DOHH2 (cell line): ENCODE measurements around the gene SF3B2.

ENCODE experiments used
- H3F3A ChIP-seq: fragments of 200-600 bp; sonication (generic), shearing (Covaris generic); 2 replicates; pipeline ENCODE4 v1.6.0; 2016; ENCODE audit warnings: antibody characterized with exemption, mild to moderate bottlenecking; ENCODE audit not compliant: control insufficient read depth, insufficient read depth
- H3K27ac ChIP-seq: fragments of 200-600 bp; sonication (generic); 2 replicates; pipeline ENCODE4 v1.5.1; 2014; ENCODE audit warnings: low read depth, mild to moderate bottlenecking, low read length, moderate library complexity
- H3K27me3 ChIP-seq: fragments of 200-600 bp; sonication (generic); 2 replicates; pipeline ENCODE4 v1.6.1; 2014; ENCODE audit warnings: mild to moderate bottlenecking, low read length, mixed read lengths; ENCODE audit not compliant: control insufficient read depth
- H3K36me3 ChIP-seq: fragments of 200-600 bp; sonication (generic); 2 replicates; pipeline ENCODE4 v1.6.1; 2014; ENCODE audit warnings: mild to moderate bottlenecking, low read length, moderate library complexity, mixed read lengths; ENCODE audit not compliant: control insufficient read depth
- H3K4me1 ChIP-seq: fragments of 200-600 bp; sonication (generic); 2 replicates; pipeline ENCODE4 v1.6.1; 2014; ENCODE audit warnings: mild to moderate bottlenecking, low read length, mixed read lengths; ENCODE audit not compliant: control insufficient read depth
- H3K4me2 ChIP-seq: fragments of 200-600 bp; sonication (generic); 2 replicates; pipeline ENCODE4 v1.6.0; 2014; ENCODE audit warnings: mild to moderate bottlenecking, low read length, moderate library complexity
- H3K4me3 ChIP-seq: fragments of 200-600 bp; sonication (generic); 2 replicates; pipeline ENCODE4 v1.5.1; 2014; ENCODE audit warnings: mild to moderate bottlenecking, low read length, mixed read lengths
- H3K79me2 ChIP-seq: fragments of 200-600 bp; sonication (generic); 2 replicates; pipeline ENCODE4 v1.6.1; 2014; ENCODE audit warnings: mild to moderate bottlenecking, low read length, mixed read lengths; ENCODE audit not compliant: control insufficient read depth
- H3K9me2 ChIP-seq: fragments of 200-600 bp; sonication (generic); replicated peaks from 2 replicates; pipeline ENCODE4 v1.6.1; 2014; ENCODE audit warnings: mild to moderate bottlenecking, low read length, mixed read lengths; ENCODE audit not compliant: control insufficient read depth
- H3K9me3 ChIP-seq: fragments of 200-600 bp; sonication (generic); 2 replicates; pipeline ENCODE4 v1.6.1; 2014; ENCODE audit warnings: antibody characterized with exemption, low read length, mixed read lengths; ENCODE audit not compliant: control insufficient read depth, insufficient read depth
- H4K20me1 ChIP-seq: fragments of 200-600 bp; sonication (generic); 2 replicates; pipeline ENCODE4 v1.6.0; 2014; ENCODE audit warnings: low read depth, mild to moderate bottlenecking, antibody characterized with exemption, low read length, moderate library complexity; ENCODE audit not compliant: control insufficient read depth, insufficient read depth
- CTCF ChIP-seq: fragments of 200-600 bp; sonication (generic); IDR thresholded peaks from one replicate; pipeline ENCODE4 v1.5.1; 2014; ENCODE audit warnings: antibody characterized with exemption, mild to moderate bottlenecking, low read depth, low read length; ENCODE audit not compliant: poor library complexity, severe bottlenecking
- EZH2phosphoT487 ChIP-seq: fragments of 200-600 bp; sonication (generic); IDR thresholded peaks from 2 replicates; pipeline ENCODE4 v1.6.1; 2017; ENCODE audit warnings: borderline replicate concordance, mild to moderate bottlenecking, antibody characterized with exemption, low read length, moderate library complexity, mixed read lengths

SF3B2 gene

GRCh38 chr11:66080055-66080817 lies 28.1 kb downstream of the SF3B2 start:
- Histone ChIP-seq H3K36me3 (peaks cover 39% of the 10 kb centered on the region), H3K79me2 (peaks cover 100% of the 10 kb centered on the region), H3K27ac (peak overlapping the region; percentile 94), H3F3A (peaks cover 20% of the 10 kb centered on the region), H3K4me3 (peak overlapping the region; percentile 66), H3K9me3 (no peaks in the 10 kb centered on the region), H3K9me2 (no peaks in the 10 kb centered on the region), H3K27me3 (no peaks in the 10 kb centered on the region), H3K4me2 (peak overlapping the region; percentile 90), H4K20me1 (no peaks in the 10 kb centered on the region), H3K4me1 (peaks cover 87% of the 10 kb centered on the region)
- TF ChIP-seq EZH2phosphoT487 (no peak), CTCF (no peak)

- no peaks in the 10 kb centered on the region for H4K20me1 ChIP-seq
- H3K9me2 ChIP-seq = no peaks in the 10 kb centered on the region
- peaks cover 35% of the 10 kb centered on the region for H3K36me3 ChIP-seq
- peak overlapping the region; percentile 94 for H3K27ac ChIP-seq
- H3K4me2 ChIP-seq = peak overlapping the region; percentile 90
- H3K79me2 ChIP-seq = peaks cover 98% of the 10 kb centered on the region
- TF ChIP-seq CTCF = no peak
- TF ChIP-seq EZH2phosphoT487 = no peak
- H3K27me3 ChIP-seq = no peaks in the 10 kb centered on the region
- H3K4me3 ChIP-seq = peak overlapping the region; percentile 66
- peaks cover 99% of the 10 kb centered on the region for H3K4me1 ChIP-seq
- H3F3A ChIP-seq = peaks cover 26% of the 10 kb centered on the region
- no peaks in the 10 kb centered on the region for H3K9me3 ChIP-seq
These were observed 29.3 kb downstream of the SF3B2 start for GRCh38 chr11:66081505-66081904.

- Histone ChIP-seq H3K27ac (peak overlapping the region; percentile 94), H3F3A (peaks cover 24% of the 10 kb centered on the region), H3K9me3 (no peaks in the 10 kb centered on the region), H3K4me1 (peaks cover 98% of the 10 kb centered on the region), H4K20me1 (no peaks in the 10 kb centered on the region), H3K27me3 (no peaks in the 10 kb centered on the region), H3K36me3 (peaks cover 23% of the 10 kb centered on the region; the same call in 1 of the 2 replicates), H3K4me2 (peak overlapping the region; percentile 90), H3K79me2 (peaks cover 98% of the 10 kb centered on the region), H3K9me2 (no peaks in the 10 kb centered on the region), H3K4me3 (peak overlapping the region; percentile 53; the same call in 1 of the 2 replicates)
- no peak for TF ChIP-seq CTCF
- no peak for TF ChIP-seq EZH2phosphoT487
These were observed 31.0 kb downstream of the SF3B2 start for GRCh38 chr11:66082946-66083698.
